Transverse colon (tissue), 4 donors: Measurements from ENCODE around the gene ATXN10. TPM values are rescaled to one million over a fixed set of nuclear protein-coding genes. Genes with fewer than 3 reads are reported as not detected.
"Not testable (repeated sequence)": the region's sequence is repeated elsewhere in the genome, so short reads cannot be mapped to it uniquely, and the experiment has no call there.

Experiments used
- DNase-seq: peaks from one replicate; pipeline ENCODE4 v3.0.0-alpha.2; 2019
- H3K27ac ChIP-seq, 4 donors: fragments of 200-600 bp; sonication (generic); 2 replicates each; pipeline ENCODE4 v1.5.1; 2016 to 2018; ENCODE audit warnings: inconsistent platforms in 4 of 4
- H3K27me3 ChIP-seq: fragments of 200-600 bp; sonication (generic); 2 replicates; pipeline ENCODE4 v1.5.1; 2017; ENCODE audit warnings: inconsistent platforms
- H3K36me3 ChIP-seq, 4 donors: fragments of 200-600 bp; sonication (generic); 2 replicates each; pipeline ENCODE4 v1.5.1; 2017 to 2019; ENCODE audit warnings: inconsistent platforms in 4 of 4
- H3K4me1 ChIP-seq, 4 donors: fragments of 200-600 bp; sonication (generic); 2 replicates each; pipeline ENCODE4 v1.5.1; 2017 to 2020; ENCODE audit warnings: inconsistent platforms in 4 of 4
- H3K4me3 ChIP-seq, 4 donors: fragments of 200-600 bp; sonication (generic); 1 replicate in 1 of 4; 2 replicates in 3 of 4; pipeline versions ENCODE4 v1.5.1 to v1.6.1; 2017 to 2019; ENCODE audit warnings: inconsistent platforms in 4 of 4
- H3K9me3 ChIP-seq, 2 donors: fragments of 200-600 bp; sonication (generic); 2 replicates each; pipeline ENCODE4 v1.5.1; 2017 to 2019; ENCODE audit warnings: inconsistent platforms in 2 of 2
- CTCF ChIP-seq, 5 experiments: fragments of 200-600 bp in 3 of 5; fragments of 450-650 bp in 2 of 5; sonication (generic) in 3 of 5; IDR thresholded peaks; 1 replicate in 2 of 5; 2 replicates in 3 of 5; pipeline ENCODE4 v1.5.1; 2016 to 2017; ENCODE audit warnings: antibody characterized with exemption in 5 of 5, inconsistent platforms in 3 of 5, mild to moderate bottlenecking in 2 of 5, moderate library complexity in 1 of 5
- EP300 ChIP-seq: sonication (generic); formaldehyde crosslinking; IDR thresholded peaks from one replicate; pipeline ENCODE4 v1.6.1; 2017; ENCODE audit warnings: antibody characterized with exemption, low read depth
- POLR2A ChIP-seq: fragments of 450-650 bp; IDR thresholded peaks from one replicate; pipeline ENCODE4 v1.6.1; 2016; ENCODE audit warnings: antibody characterized with exemption, mild to moderate bottlenecking, moderate library complexity
- POLR2AphosphoS5 ChIP-seq, 3 donors: sonication (generic); formaldehyde crosslinking; IDR thresholded peaks; one replicate each; pipeline ENCODE4 v1.6.1; 2016; ENCODE audit warnings: antibody characterized with exemption in 3 of 3
- WGBS, 2 donors: methylation state at CpG; one replicate each; pipeline ENCODE4 v1.1.5; 2018; ENCODE audit warnings: low coverage in 1 of 2; 5-methylcytosine and 5-hydroxymethylcytosine counted together
- in situ Hi-C, 4 donors: fragments of 200-750 bp; cut with MboI; loops; one replicate each; pipeline versions ENCODE4 v1.15.0 to v1.15.1; 2017; ENCODE audit warnings: low sequenced_read_pairs in 3 of 4, low pct_ligation_motif_present in 1 of 4, low pct_unique_long_range_greater_than_20kb in 1 of 4
- intact Hi-C: fragments of 100-400 bp; cut with DNase I; formaldehyde crosslinking; loops from one replicate; pipeline ENCODE4 v1.15.1; 2023; ENCODE audit warnings: low total_unique reads
- total RNA-seq, 4 donors: library from RNA; depleted of rRNA; stranded (reverse); fragments of >200 nt; gene quantifications; one replicate each; pipeline ENCODE4 v1.1.0, GENCODE V29; 2016

The ATXN10 gene, protein sequence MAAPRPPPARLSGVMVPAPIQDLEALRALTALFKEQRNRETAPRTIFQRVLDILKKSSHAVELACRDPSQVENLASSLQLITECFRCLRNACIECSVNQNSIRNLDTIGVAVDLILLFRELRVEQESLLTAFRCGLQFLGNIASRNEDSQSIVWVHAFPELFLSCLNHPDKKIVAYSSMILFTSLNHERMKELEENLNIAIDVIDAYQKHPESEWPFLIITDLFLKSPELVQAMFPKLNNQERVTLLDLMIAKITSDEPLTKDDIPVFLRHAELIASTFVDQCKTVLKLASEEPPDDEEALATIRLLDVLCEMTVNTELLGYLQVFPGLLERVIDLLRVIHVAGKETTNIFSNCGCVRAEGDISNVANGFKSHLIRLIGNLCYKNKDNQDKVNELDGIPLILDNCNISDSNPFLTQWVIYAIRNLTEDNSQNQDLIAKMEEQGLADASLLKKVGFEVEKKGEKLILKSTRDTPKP
- 10 to 100 TPM; 27.3 to 88.3 (median 47.8) TPM for total RNA-seq

- no peaks in the 10 kb centered on the region for H3K9me3 ChIP-seq
- in situ Hi-C loops (no loop called here), intact Hi-C loops (no loop called here)
- no peaks in the 10 kb centered on the region for H3K27me3 ChIP-seq
- H3K4me1 ChIP-seq = peaks cover 10 to 24% (median 19%) of the 10 kb centered on the region in 4 donors
- no peaks in the 10 kb centered on the region for H3K36me3 ChIP-seq
- H3K27ac ChIP-seq = peak within 1 kb of the TSS; percentile 79 to 89 (median 84)
- peak; percentile 56 for DNase-seq
- no peak for TF ChIP-seq CTCF (IDR thresholded peaks at IDR 0.05)
- TF ChIP-seq POLR2AphosphoS5 (IDR thresholded peaks at IDR 0.05) = peak; percentile 8 to 50 (median 23)
- TF ChIP-seq POLR2A = peak; percentile 41
- TF ChIP-seq EP300 = no peak
- peak within 1 kb of the TSS; percentile 66 to 92 (median 72) for H3K4me3 ChIP-seq
- 0% methylated on average over 55 of the region's 89 CpGs; no CpG with 5 or more reads in 1 of the 2 donors for WGBS, 2 donors
Measured at GRCh38 chr22:45671783-45672563, at the start of gene ATXN10. ATXN10 (plus strand) TSS chr22:45671834; CDS start chr22:45672064, 230 bp downstream.

- no peak for DNase-seq
- Histone ChIP-seq H3K27me3 (peaks cover 7% of the 10 kb centered on the region), H3K4me3 (no peak overlapping the region), H3K4me1 (peaks cover 0 to 4% (median 0%) of the 10 kb centered on the region in 4 donors), H3K36me3 (no peaks in the 10 kb centered on the region), H3K9me3 (no peaks in the 10 kb centered on the region), H3K27ac (no peak overlapping the region)
- in situ Hi-C loops (no loop called here), intact Hi-C loops (no loop called here)
- 86 to 96% methylated on average over 5 to 9 of the region's 11 CpGs for whole genome bisulfite sequencing, 2 donors
- no peak for TF ChIP-seq EP300
- no peak for TF ChIP-seq POLR2A
- no peak for TF ChIP-seq CTCF (IDR thresholded peaks at IDR 0.05)
- TF ChIP-seq POLR2AphosphoS5 (IDR thresholded peaks at IDR 0.05) = no peak
Measured at GRCh38 chr22:45621836-45622600, 49.6 kb upstream of the ATXN10 start.

- H3K4me3 ChIP-seq, H3K9me3 ChIP-seq, DNase-seq, in situ Hi-C loops, H3K4me1 ChIP-seq, H3K36me3 ChIP-seq, intact Hi-C loops, H3K27ac ChIP-seq: not testable (repeated sequence)
- WGBS, 2 donors = 50 to 79% methylated on average over 1 to 3 of the region's 3 CpGs
- peaks cover 11% of the 10 kb centered on the region for H3K27me3 ChIP-seq
Measured at GRCh38 chr22:45623464-45624145, 48.0 kb upstream of the ATXN10 start.

DNA sequence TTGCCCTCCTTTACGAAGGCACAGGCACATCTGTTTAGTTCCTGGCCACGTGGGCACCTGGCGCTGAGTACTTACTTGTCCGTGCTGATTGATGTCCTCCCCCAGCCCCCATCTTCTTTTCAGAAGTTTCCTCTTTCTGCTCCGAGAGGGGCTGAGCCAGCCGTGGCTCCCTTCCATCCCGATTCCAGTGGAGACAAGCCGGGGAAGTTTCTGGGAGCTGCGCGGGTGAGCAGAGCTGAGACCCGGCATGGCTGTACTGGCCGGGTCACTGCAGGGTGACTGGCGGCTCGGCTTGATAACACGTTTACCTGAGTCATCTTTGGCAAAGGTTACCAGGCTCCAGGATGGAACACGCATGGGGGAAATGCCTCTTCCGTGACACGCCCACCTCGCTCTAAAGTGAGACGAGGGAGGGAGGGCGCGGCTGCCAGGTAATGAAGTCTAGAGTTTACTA is 45.4 kb upstream of the ATXN10 start:
- no peak for TF ChIP-seq POLR2A
- no peak for TF ChIP-seq POLR2AphosphoS5 (IDR thresholded peaks at IDR 0.05)
- TF ChIP-seq EP300 = no peak
- TF ChIP-seq CTCF (IDR thresholded peaks at IDR 0.05) = no peak
- DNase-seq = peak; percentile 80
- in situ Hi-C loops (no loop called here), intact Hi-C loops (no loop called here)
- no peak overlapping the region for H3K4me3 ChIP-seq
- WGBS, 2 donors = 48% methylated on average over 22 of the region's 22 CpGs; no CpG with 5 or more reads in 1 of the 2 donors
- H3K4me1 ChIP-seq = peaks cover 0 to 4% (median 0%) of the 10 kb centered on the region in 4 donors
- no peaks in the 10 kb centered on the region for H3K9me3 ChIP-seq
- peaks cover 26% of the 10 kb centered on the region for H3K27me3 ChIP-seq
- no peaks in the 10 kb centered on the region for H3K36me3 ChIP-seq
- no peak overlapping the region for H3K27ac ChIP-seq
